OCI-LY3 (cell line): Measurements from ENCODE around the gene KAZN.

Source experiments
- H2AFZ ChIP-seq: fragments of 200-600, 300-600 bp; shearing (Covaris generic); 2 replicates; pipeline ENCODE4 v1.6.0; 2014; ENCODE audit warnings: antibody characterized with exemption, low read depth, low read length
- H3K27ac ChIP-seq: fragments of 200-600, 300-600 bp; sonication (generic); 2 replicates; pipeline ENCODE4 v1.5.1; 2014; ENCODE audit warnings: mild to moderate bottlenecking, low read length, moderate library complexity, mixed read lengths
- H3K27me3 ChIP-seq: fragments of 200-600, 300-600 bp; sonication (generic); 2 replicates; pipeline ENCODE4 v1.6.1; 2014; ENCODE audit warnings: low read depth, low read length, mixed read lengths
- H3K36me3 ChIP-seq: fragments of 200-600, 300-600 bp; sonication (generic); replicated peaks from 2 replicates; pipeline ENCODE3; 2014; ENCODE audit warnings: low read depth, low read length, mixed read lengths
- H3K4me1 ChIP-seq: fragments of 300-600, 200-600 bp; sonication (generic); 2 replicates; pipeline ENCODE4 v1.6.1; 2014; ENCODE audit warnings: low read length, mixed read lengths
- H3K4me2 ChIP-seq: fragments of 200-600, 300-600 bp; sonication (generic); 2 replicates; pipeline ENCODE4 v1.6.1; 2014; ENCODE audit warnings: low read length, mixed read lengths
- H3K4me3 ChIP-seq: fragments of 300-600, 200-600 bp; sonication (generic); 2 replicates; pipeline ENCODE4 v1.5.1; 2014; ENCODE audit warnings: antibody characterized with exemption, mild to moderate bottlenecking, low read length, moderate library complexity
- H3K79me2 ChIP-seq: fragments of 300-600, 200-600 bp; shearing (Covaris generic); 2 replicates; pipeline ENCODE4 v1.6.1; 2014; ENCODE audit warnings: mild to moderate bottlenecking, low read length, mixed read lengths
- H3K9ac ChIP-seq: fragments of 300-600, 200-600 bp; shearing (Covaris generic); 2 replicates; pipeline ENCODE4 v1.6.0; 2014; ENCODE audit warnings: mild to moderate bottlenecking, low read length, moderate library complexity
- H3K9me3 ChIP-seq: fragments of 200-600, 300-600 bp; shearing (Covaris generic); 2 replicates; pipeline ENCODE4 v1.6.1; 2014; ENCODE audit warnings: low read length, mixed read lengths; ENCODE audit not compliant: insufficient read depth
- H4K20me1 ChIP-seq: fragments of 200-600, 300-600 bp; sonication (generic); 2 replicates; pipeline ENCODE4 v1.6.1; 2016; ENCODE audit warnings: low read length, mixed read lengths; ENCODE audit not compliant: insufficient read depth
- CTCF ChIP-seq: fragments of 200-600, 300-600 bp; sonication (generic); IDR thresholded peaks from 2 replicates; pipeline ENCODE4 v1.5.1; 2014; ENCODE audit warnings: antibody characterized with exemption, low read length, low read depth
- EZH2phosphoT487 ChIP-seq: fragments of 200-600 bp; shearing (Covaris generic); IDR thresholded peaks from 2 replicates; pipeline ENCODE4 v1.6.1; 2018; ENCODE audit warnings: antibody characterized with exemption, mixed run types, low read depth

The KAZN gene

GRCh38 chr1:14875524-14876509 is 277.3 kb downstream of the KAZN start:
- Histone ChIP-seq H2AFZ (no peak overlapping the region), H3K79me2 (no peaks in the 10 kb centered on the region), H3K4me1 (no peaks in the 10 kb centered on the region), H3K9me3 (no peaks in the 10 kb centered on the region), H3K27me3 (no peaks in the 10 kb centered on the region), H3K4me3 (no peak overlapping the region), H3K9ac (no peak overlapping the region), H3K4me2 (no peak overlapping the region), H4K20me1 (no peaks in the 10 kb centered on the region), H3K36me3 (no peaks in the 10 kb centered on the region), H3K27ac (no peak overlapping the region)
- TF ChIP-seq EZH2phosphoT487 (no peak), CTCF (no peak)

- H3K9me3 ChIP-seq, result no peaks in the 10 kb centered on the region
- H4K20me1 ChIP-seq, result no peaks in the 10 kb centered on the region
- H3K4me2 ChIP-seq, result no peak overlapping the region
Measured at GRCh38 chr1:14876747-14877146, 278.3 kb downstream of the KAZN start.

DNA sequence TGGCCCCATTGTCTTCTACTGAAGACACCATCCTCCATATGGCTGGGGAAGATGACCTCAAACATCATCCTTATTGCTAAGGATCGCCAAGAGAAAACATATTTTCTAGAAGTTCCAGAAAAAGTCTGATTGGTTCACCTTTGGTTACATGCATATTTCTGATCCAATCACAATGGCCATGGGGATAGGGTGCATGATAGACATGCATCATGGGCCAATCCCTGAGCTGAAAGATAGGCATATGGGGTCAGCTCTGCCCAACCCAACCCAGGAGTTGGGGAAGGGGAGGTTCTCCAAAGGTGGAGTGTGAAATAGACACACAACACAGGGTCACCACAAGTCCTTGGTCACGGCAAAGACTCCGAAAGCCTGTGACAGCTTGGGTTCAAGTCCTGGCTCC is 278.7 kb downstream of the KAZN start:
- Histone ChIP-seq H3K4me2 (no peak overlapping the region), H2AFZ (no peak overlapping the region), H3K4me3 (no peak overlapping the region), H3K9me3 (no peaks in the 10 kb centered on the region), H3K27ac (no peak overlapping the region), H4K20me1 (no peaks in the 10 kb centered on the region), H3K36me3 (no peaks in the 10 kb centered on the region), H3K9ac (no peak overlapping the region), H3K27me3 (no peaks in the 10 kb centered on the region), H3K79me2 (no peaks in the 10 kb centered on the region), H3K4me1 (peaks cover 6% of the 10 kb centered on the region)
- TF ChIP-seq EZH2phosphoT487 (no peak), CTCF (no peak)

More at GRCh38 chr1:14876747-14877146, 278.3 kb downstream of the KAZN start:
- H3K27ac ChIP-seq, result no peak overlapping the region
- no peaks in the 10 kb centered on the region for H3K27me3 ChIP-seq
- H2AFZ ChIP-seq, result no peak overlapping the region
- H3K4me3 ChIP-seq, result no peak overlapping the region
- H3K9ac ChIP-seq, result no peak overlapping the region
- TF ChIP-seq CTCF (no peak), EZH2phosphoT487 (no peak)
- peaks cover 1% of the 10 kb centered on the region for H3K4me1 ChIP-seq
- no peaks in the 10 kb centered on the region for H3K79me2 ChIP-seq
- no peaks in the 10 kb centered on the region for H3K36me3 ChIP-seq

DNA sequence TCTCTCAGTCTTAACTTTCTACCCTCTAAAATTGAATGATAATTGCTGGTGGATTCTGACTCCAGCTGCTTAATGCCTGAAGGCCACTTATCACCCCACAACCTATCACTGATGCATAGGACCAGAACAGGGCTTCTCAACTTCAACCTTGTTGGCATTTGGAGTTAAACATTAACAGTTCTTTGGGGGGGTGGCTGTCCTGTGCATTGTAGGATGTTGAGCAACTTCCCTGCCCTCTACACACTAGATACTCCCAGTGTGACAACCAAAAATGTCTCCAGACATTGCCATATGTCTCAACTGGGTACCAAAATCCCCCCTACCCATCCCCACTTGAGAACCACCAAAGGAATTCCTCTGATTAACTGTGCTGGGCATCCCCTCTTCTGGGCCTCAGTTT is 279.6 kb downstream of the KAZN start:
- TF ChIP-seq CTCF, result no peak
- no peak for TF ChIP-seq EZH2phosphoT487
- Histone ChIP-seq H3K27me3 (no peaks in the 10 kb centered on the region), H3K79me2 (no peaks in the 10 kb centered on the region)

More for the DNA sequence above, 279.6 kb downstream of the KAZN start:
- Histone ChIP-seq H3K4me2 (no peak overlapping the region), H4K20me1 (no peaks in the 10 kb centered on the region), H3K36me3 (no peaks in the 10 kb centered on the region), H3K4me1 (peaks cover 7% of the 10 kb centered on the region), H3K4me3 (no peak overlapping the region), H3K9me3 (no peaks in the 10 kb centered on the region), H3K9ac (no peak overlapping the region), H2AFZ (no peak overlapping the region), H3K27ac (no peak overlapping the region)
